Heart left ventricle (tissue), 16 donors: Measurements from ENCODE around the gene MTFP1. TPM values are rescaled to one million over a fixed set of nuclear protein-coding genes. Genes with fewer than 3 reads are reported as not detected.
A peak's percentile ranks its signal among the peaks of the same experiment; 100 is the strongest.

Experiments used
- ATAC-seq, 4 donors: fragments of 200-7000 bp; cut with Tn5 transposase; one replicate each; pipeline ENCODE4 v1.9.1; 2020 to 2022; ENCODE audit warnings: moderate library complexity in 4 of 4, mild to moderate bottlenecking in 3 of 4, moderate number of reproducible peaks in 1 of 4
- DNase-seq, 5 donors: peaks; one replicate each; pipeline ENCODE4 v3.0.0-alpha.2; 2020
- H3K27ac ChIP-seq, 12 donors: fragments of 200-600 bp; sonication (generic) in 4 of 12; one replicate each; pipeline versions ENCODE4 v1.5.0 to v1.8.0; 2016 to 2022; ENCODE audit warnings: mild to moderate bottlenecking in 2 of 12
- H3K27me3 ChIP-seq, 9 donors: fragments of 200-600 bp; sonication (generic) in 2 of 9; one replicate each; pipeline versions ENCODE4 v1.5.1 to v1.8.0; 2016 to 2022; ENCODE audit warnings: mild to moderate bottlenecking in 3 of 9
- H3K36me3 ChIP-seq, 9 donors: fragments of 200-600 bp; sonication (generic) in 2 of 9; one replicate each; pipeline versions ENCODE4 v1.5.0 to v1.8.0; 2018 to 2022; ENCODE audit warnings: mild to moderate bottlenecking in 2 of 9
- H3K4me1 ChIP-seq, 12 donors: fragments of 200-600 bp; sonication (generic) in 4 of 12; one replicate each; pipeline versions ENCODE4 v1.5.0 to v1.8.0; 2016 to 2022; ENCODE audit warnings: mild to moderate bottlenecking in 3 of 12
- H3K4me3 ChIP-seq, 12 donors: fragments of 200-600 bp; sonication (generic) in 4 of 12; one replicate each; pipeline versions ENCODE4 v1.5.0 to v1.8.0; 2017 to 2022; ENCODE audit warnings: mild to moderate bottlenecking in 9 of 12, moderate library complexity in 4 of 12
- H3K9me3 ChIP-seq, 12 donors: fragments of 200-600 bp; sonication (generic) in 4 of 12; one replicate each; pipeline versions ENCODE4 v1.5.0 to v1.8.0; 2016 to 2022; ENCODE audit warnings: mild to moderate bottlenecking in 1 of 12
- POLR2A ChIP-seq, 2 donors: fragments of 450-650 bp; IDR thresholded peaks; one replicate each; pipeline ENCODE4 v1.6.1; 2017; ENCODE audit warnings: antibody characterized with exemption in 2 of 2, mild to moderate bottlenecking in 2 of 2, moderate library complexity in 2 of 2
- WGBS, 4 donors: extraction: QIAGEN DNeasy Blood & Tissue Kit in 2 of 4; methylation state at CpG; one replicate each; pipeline versions ENCODE4 v1.1.5 to v1.1.7; 2013 to 2018; 5-methylcytosine and 5-hydroxymethylcytosine counted together
- intact Hi-C, 10 donors: fragments of 100-400 bp; cut with DNase I; formaldehyde crosslinking; loops; one replicate each; pipeline versions ENCODE4 v1.11.1 to v1.14.2; 2022
- polyA plus RNA-seq, 2 donors: library from polyadenylated mRNA; stranded (reverse); fragments of 200-250 nt; gene quantifications; one replicate each; pipeline ENCODE4 v1.2.3, GENCODE V29; 2013
- total RNA-seq, 9 donors: library from RNA; depleted of rRNA in 2 of 9; stranded (reverse); fragments of >200 nt in 2 of 9; fragmentation: NEBNext Ultra II Directional in 3 of 9; extraction: Animal tissue kit (Norgen Biotek cat#: 25700) in 3 of 9; gene quantifications; one replicate each; pipeline versions ENCODE4 v1.1.0 to v1.2.4, GENCODE V29; 2016 to 2023
- TF ChIP-seq, protein P1 (sequence below), 12 donors: fragments of 200-600 bp; sonication (generic) in 4 of 12; IDR thresholded peaks; one replicate each; pipeline versions ENCODE4 v1.5.0 to v1.8.0; 2018 to 2022; ENCODE audit warnings: antibody characterized with exemption in 12 of 12, mild to moderate bottlenecking in 5 of 12
- donor health status: ischemic (EF 13 %, LVEDD 7.1; RV severe dilation, severe dysfunction).
- donor health status: healthy with polysubstance abuse.
- donor health status: DM: no; HTN: yes; CAD: no.
- donor health status: DM: no; HTN: no; CAD: no.
- donor health status: ischemic (EF 25% LVEDD 6.9; RV normal size, moderate dysfunction).
- donor health status: ischemic (EF 25% LVEDD 5.7; RV mildly dilated, moderate dysfunction).
- donor health status: healthy.
- donor health status: DM: yes; HTN: yes; CAD: no.
- donor health status: ischemic (EF 35%, LVEDD 5.7; RV mildly dilated, moderate dysfunction).
- donor health status: nonischemic (EF 11% LVEDD 7.7; RV severe dilation, severe dysfunction).
- donor health status: DM: yes; HTN: yes; CAD: no.
- donor health status: PGD.
- donor health status: ischemic (EF 29% LVEDD 5.4; RV normal size, mild dysfunction).
- donor health status: nonischemic (EF 23%, LVEDD 6.1; RV moderate dilation, normal function).

MTFP1 gene
- total and polyA plus RNA-seq, 11 donors: 5.0 to 139 (median 17.1) TPM

DNA sequence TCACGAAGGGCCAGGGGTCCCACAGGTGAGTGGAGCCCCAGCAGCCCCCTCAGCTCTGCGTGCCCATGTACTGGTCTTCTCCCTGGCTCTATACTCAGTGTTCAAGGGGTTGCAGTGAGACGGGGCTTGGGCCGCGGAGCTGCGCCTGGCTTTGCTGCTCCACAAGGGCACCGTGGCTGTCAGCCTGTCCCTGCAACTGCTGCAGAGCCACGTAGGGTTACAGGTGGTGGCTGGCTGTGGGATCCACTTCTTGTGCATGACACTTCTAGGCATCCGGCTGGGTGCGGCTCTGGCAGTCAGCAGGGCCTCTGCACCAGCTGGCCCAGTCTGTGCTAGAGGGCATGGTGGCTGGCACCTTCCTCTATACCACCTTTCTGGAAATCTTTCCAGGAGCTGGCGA, 14.3 kb downstream of the MTFP1 start:
- TF ChIP-seq, protein P1, sequence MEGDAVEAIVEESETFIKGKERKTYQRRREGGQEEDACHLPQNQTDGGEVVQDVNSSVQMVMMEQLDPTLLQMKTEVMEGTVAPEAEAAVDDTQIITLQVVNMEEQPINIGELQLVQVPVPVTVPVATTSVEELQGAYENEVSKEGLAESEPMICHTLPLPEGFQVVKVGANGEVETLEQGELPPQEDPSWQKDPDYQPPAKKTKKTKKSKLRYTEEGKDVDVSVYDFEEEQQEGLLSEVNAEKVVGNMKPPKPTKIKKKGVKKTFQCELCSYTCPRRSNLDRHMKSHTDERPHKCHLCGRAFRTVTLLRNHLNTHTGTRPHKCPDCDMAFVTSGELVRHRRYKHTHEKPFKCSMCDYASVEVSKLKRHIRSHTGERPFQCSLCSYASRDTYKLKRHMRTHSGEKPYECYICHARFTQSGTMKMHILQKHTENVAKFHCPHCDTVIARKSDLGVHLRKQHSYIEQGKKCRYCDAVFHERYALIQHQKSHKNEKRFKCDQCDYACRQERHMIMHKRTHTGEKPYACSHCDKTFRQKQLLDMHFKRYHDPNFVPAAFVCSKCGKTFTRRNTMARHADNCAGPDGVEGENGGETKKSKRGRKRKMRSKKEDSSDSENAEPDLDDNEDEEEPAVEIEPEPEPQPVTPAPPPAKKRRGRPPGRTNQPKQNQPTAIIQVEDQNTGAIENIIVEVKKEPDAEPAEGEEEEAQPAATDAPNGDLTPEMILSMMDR (IDR thresholded peaks at IDR 0.05): no peak
- no peak for TF ChIP-seq POLR2A (IDR thresholded peaks at IDR 0.05)
- no peak for DNase-seq
- ATAC-seq: no peak
- Histone ChIP-seq H3K27me3 (peaks cover 0 to 22% (median 0%) of the 10 kb centered on the region in 9 donors), H3K9me3 (peaks cover 0 to 3% (median 0%) of the 10 kb centered on the region in 12 donors), H3K4me1 (peaks cover 0 to 12% (median 0%) of the 10 kb centered on the region in 12 donors), H3K36me3 (no peaks in the 10 kb centered on the region), H3K27ac (no peak overlapping the region), H3K4me3 (no peak overlapping the region)
- WGBS, 4 donors: 82 to 89% (median 86%) methylated on average over 9 to 11 of the region's 11 CpGs
- intact Hi-C loops: loop anchor here in 2 of 10 donors (10.0 kb wide), 1 partner anchor 315 kb away; no protein-coding TSS in a partner anchor

- intact Hi-C loops: loop anchor here in 2 of 10 donors (10.0 kb wide), 1 partner anchor 314 kb away; no protein-coding TSS in a partner anchor
- no peaks in the 10 kb centered on the region for H3K9me3 ChIP-seq
- no peak for DNase-seq
- TF ChIP-seq, protein P1 (IDR thresholded peaks at IDR 0.05): no peak
- no peak for TF ChIP-seq POLR2A (IDR thresholded peaks at IDR 0.05)
- 75 to 85% (median 79%) methylated on average over 9 of the region's 9 CpGs for WGBS, 4 donors
- no peak for ATAC-seq
- H3K36me3 ChIP-seq: no peaks in the 10 kb centered on the region
- H3K27ac ChIP-seq: no peak overlapping the region
- H3K4me3 ChIP-seq: no peak overlapping the region
- H3K27me3 ChIP-seq: peaks cover 0 to 32% (median 0%) of the 10 kb centered on the region in 9 donors
- peaks cover 0 to 12% (median 0%) of the 10 kb centered on the region in 12 donors for H3K4me1 ChIP-seq
Measured at GRCh38 chr22:30441088-30441487, 15.5 kb downstream of the MTFP1 start.

DNA sequence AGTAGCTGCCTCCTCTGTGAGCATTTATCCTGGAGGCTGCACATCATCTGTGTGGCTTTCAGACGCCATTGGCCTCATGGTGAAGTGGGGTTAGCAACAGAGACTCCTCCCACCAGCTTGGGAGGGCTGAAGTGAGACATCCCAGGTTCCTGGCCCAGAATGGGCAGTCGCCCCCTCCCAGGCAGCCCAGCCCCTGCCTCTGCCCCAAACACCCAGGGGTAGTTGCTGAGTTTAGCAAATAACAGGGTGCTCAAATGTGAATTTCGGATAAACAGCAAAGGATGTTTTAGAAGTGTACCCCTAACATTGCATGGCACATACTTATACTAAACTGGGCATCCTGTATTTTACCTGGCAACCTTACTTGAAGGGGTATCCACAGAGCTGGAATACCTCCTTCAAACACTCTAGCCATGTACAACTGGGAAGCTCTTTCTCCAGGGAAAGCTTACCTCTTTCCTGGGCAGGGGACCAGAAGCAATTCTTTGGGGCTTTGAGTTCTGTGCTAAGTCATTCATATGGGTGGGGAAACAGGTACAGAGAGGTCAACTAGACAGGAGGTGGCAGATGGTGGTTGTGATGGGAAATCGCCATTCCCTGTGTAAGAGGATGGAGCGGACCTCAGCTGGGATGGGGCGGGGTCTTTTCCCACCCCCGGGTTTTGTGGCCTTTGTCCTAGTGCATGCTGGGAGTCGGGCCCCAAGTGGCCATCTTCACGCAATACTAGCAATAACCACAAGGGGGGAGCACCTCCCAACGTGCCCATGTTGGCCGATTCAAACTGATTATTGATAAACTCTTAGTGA, 19.3 kb downstream of the MTFP1 start:
- H3K27ac ChIP-seq: no peak overlapping the region
- 13 to 27% (median 25%) methylated on average over 9 to 11 of the region's 11 CpGs for WGBS, 4 donors
- no peak overlapping the region for H3K4me3 ChIP-seq
- DNase-seq: no peak
- TF ChIP-seq, protein P1 (IDR thresholded peaks at IDR 0.05): peak; percentile 48 to 77 (median 62)
- no peak for TF ChIP-seq POLR2A (IDR thresholded peaks at IDR 0.05)
- intact Hi-C loops: loop anchor here in 2 of 10 donors (10.0 kb wide), 1 partner anchor 310 kb away; no protein-coding TSS in a partner anchor
- no peaks in the 10 kb centered on the region for H3K36me3 ChIP-seq
- H3K27me3 ChIP-seq: peaks cover 0 to 36% (median 0%) of the 10 kb centered on the region in 9 donors
- ATAC-seq: peak in 3 of 4 donors; percentile 32 to 58 (median 49)
- peaks cover 0 to 12% (median 0%) of the 10 kb centered on the region in 12 donors for H3K4me1 ChIP-seq
- no peaks in the 10 kb centered on the region for H3K9me3 ChIP-seq

DNA sequence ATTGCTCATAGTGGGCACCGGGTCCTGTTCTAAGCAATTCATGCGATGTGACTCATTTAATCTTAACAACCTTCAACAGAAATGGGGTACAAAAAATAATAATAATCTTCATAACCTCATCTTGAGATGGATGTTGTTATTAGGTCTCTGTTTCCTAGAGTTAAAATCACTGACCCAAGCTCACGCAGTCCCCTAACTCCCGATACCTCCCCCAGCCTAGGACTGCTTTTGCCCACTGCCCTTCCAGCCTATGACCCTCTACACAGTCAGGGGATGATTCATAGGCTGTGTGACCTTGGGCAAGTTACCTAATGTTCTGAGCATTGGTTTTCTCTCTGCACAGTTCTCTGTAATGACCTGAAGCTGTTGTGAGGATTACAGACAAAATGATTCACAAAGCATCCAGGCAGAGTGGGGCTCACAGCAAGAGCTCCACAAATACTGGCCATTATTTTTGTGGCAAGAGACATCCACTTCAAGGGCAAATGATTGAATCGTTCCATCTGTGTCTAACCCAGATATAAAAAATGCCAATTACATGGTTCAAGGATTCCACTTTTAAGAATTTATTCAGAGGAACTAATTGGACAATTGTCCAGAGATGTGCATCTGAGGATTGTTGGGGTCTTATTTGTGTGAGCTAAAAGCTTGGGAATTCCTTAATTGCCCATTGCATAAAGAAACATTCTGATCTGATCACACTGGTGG, 20.0 kb downstream of the MTFP1 start:
- ATAC-seq (no peak), DNase-seq (no peak)
- Histone ChIP-seq H3K27me3 (peaks cover 0 to 30% (median 0%) of the 10 kb centered on the region in 9 donors), H3K9me3 (no peaks in the 10 kb centered on the region), H3K36me3 (no peaks in the 10 kb centered on the region), H3K27ac (no peak overlapping the region), H3K4me3 (no peak overlapping the region), H3K4me1 (peaks cover 0 to 12% (median 0%) of the 10 kb centered on the region in 12 donors)
- TF ChIP-seq POLR2A (IDR thresholded peaks at IDR 0.05): no peak
- TF ChIP-seq, protein P1 (IDR thresholded peaks at IDR 0.05): peak in 2 of 12 donors; percentile 7 to 15
- WGBS, 4 donors: 46 to 54% (median 50%) methylated on average over 5 of the region's 5 CpGs
- intact Hi-C loops: loop anchor here in 2 of 10 donors (10.0 kb wide), 1 partner anchor 309 kb away; no protein-coding TSS in a partner anchor
